C1 segment of cervical spinal cord (tissue), 14 donors: ENCODE results near the gene DUSP11.
A peak's percentile ranks its signal among the peaks of the same experiment; 100 is the strongest.
"Not testable (repeated sequence)": the region's sequence is repeated elsewhere in the genome, so short reads cannot be mapped to it uniquely, and the experiment has no call there.

ENCODE experiments used
- DNase-seq, 14 donors: peaks; one replicate each; lab custom pipeline; 2025; lab: John Stamatoyannopoulos, UW

Gene DUSP11

GRCh38 chr2:73772819-73773218, 7.1 kb downstream of the DUSP11 start:
- DNase-seq = no peak

GRCh38 chr2:73770725-73771124, 9.2 kb downstream of the DUSP11 start:
- DNase-seq = no peak

- no peak for DNase-seq
Observed at GRCh38 chr2:73766994-73767393, 12.9 kb downstream of the DUSP11 start.

- no peak for DNase-seq
Observed at GRCh38 chr2:73766349-73766748, 13.6 kb downstream of the DUSP11 start.

- DNase-seq = no peak
Observed at GRCh38 chr2:73764945-73765344, 15.0 kb downstream of the DUSP11 start.

- no peak for DNase-seq
Observed at GRCh38 chr2:73762571-73762970, 17.3 kb downstream of the DUSP11 start.

- no peak for DNase-seq
Observed at GRCh38 chr2:73759904-73760303, 20.0 kb downstream of the DUSP11 start.

GRCh38 chr2:73759285-73759764, 20.6 kb downstream of the DUSP11 start:
- DNase-seq = peak in 1 of 14 donors; percentile 96

GRCh38 chr2:73754332-73754731, 25.6 kb downstream of the DUSP11 start:
- not testable (repeated sequence) for DNase-seq

GRCh38 chr2:73749314-73749713, 30.6 kb downstream of the DUSP11 start:
- DNase-seq = no peak

- no peak for DNase-seq
Observed at GRCh38 chr2:73746877-73747208, 33.1 kb downstream of the DUSP11 start.

- DNase-seq = peak in 1 of 14 donors; percentile 93
Observed at GRCh38 chr2:73746015-73746876, 33.7 kb downstream of the DUSP11 start.

GRCh38 chr2:73740767-73741166, 39.1 kb downstream of the DUSP11 start:
- DNase-seq = no peak

GRCh38 chr2:73739101-73739500, 40.8 kb downstream of the DUSP11 start:
- DNase-seq = no peak

GRCh38 chr2:73736855-73737779, 42.8 kb downstream of the DUSP11 start, which contains the start of gene TPRKB:
TPRKB (minus strand) TSS chr2:73737345; CDS start chr2:73734569, 2,776 bp downstream.
- DNase-seq = peak; percentile 52 to 96 (median 89)

GRCh38 chr2:73736378-73736777, 43.5 kb downstream of the DUSP11 start:
- DNase-seq = no peak

- peak in 9 of 14 donors; percentile 4 to 98 (median 23) for DNase-seq
Observed at GRCh38 chr2:73730810-73731209, 49.1 kb downstream of the DUSP11 start.

GRCh38 chr2:73728711-73729110, 51.2 kb downstream of the DUSP11 start:
- no peak for DNase-seq

GRCh38 chr2:73728043-73728442, 51.9 kb downstream of the DUSP11 start:
- no peak for DNase-seq

- not testable (repeated sequence) for DNase-seq
Observed at GRCh38 chr2:73726657-73727056, 53.2 kb downstream of the DUSP11 start.

- no peak for DNase-seq
Observed at GRCh38 chr2:73718851-73719621, 60.9 kb downstream of the DUSP11 start.
